Measurements from ENCODE around the gene ZSWIM6. TPM values are rescaled to one million over a fixed set of nuclear protein-coding genes. Genes with fewer than 3 reads are reported as not detected.

The ZSWIM6 gene
- polyA plus RNA-seq, 3 donors: 1.7 to 33.5 (median 2.7) TPM

DNA sequence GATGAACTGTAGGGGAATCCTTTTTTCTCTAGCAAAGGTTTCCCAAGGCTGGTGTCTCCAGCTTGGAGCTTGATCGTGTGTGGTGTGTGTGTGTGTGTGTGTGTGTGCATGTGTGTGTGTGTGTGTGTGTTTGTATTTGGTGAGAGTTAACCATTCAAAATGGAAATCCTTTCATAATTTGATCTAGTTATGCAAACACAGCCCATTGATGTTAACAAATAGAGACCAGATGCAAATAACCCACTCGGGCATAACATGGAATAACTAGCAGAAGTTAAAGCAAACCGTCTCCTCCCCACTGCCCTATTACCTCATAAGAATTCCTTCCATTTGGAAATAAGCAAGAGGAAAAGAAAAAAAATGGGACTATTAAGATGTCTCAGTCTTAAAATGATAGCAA lies 24.9 kb upstream of the ZSWIM6 start:
- H3K9ac ChIP-seq (ENCODE audit: insufficient read depth, low read length, poor library complexity, severe bottlenecking): no peak overlapping the region
- H3K4me2 ChIP-seq (replicated peaks; ENCODE audit: extremely low read depth, low read length, poor library complexity, severe bottlenecking): peak overlapping the region; percentile 16
- intact Hi-C loops (cut with micrococcal nuclease): loop anchor here in 1 of 2 donors (10.0 kb wide), 1 partner anchor 132 kb away; no protein-coding TSS in a partner anchor
- H3K27me3 Mint-ChIP-seq (ENCODE audit: low read depth in 3 of 3): peaks cover 0 to 4% (median 3%) of the 10 kb centered on the region in 3 donors
- H3K9me3 ChIP-seq (replicated peaks in 1 of 2; ENCODE audit: control insufficient read depth in 1 of 2, insufficient read depth in 1 of 2, low read length in 2 of 2): no peaks in the 10 kb centered on the region
- no CpG with 5 or more reads among the region's 3 CpGs for WGBS (ENCODE audit: insufficient coverage)
- peak overlapping the region in 1 of 2 donors; percentile 47 for H3K27ac ChIP-seq (ENCODE audit: low read depth in 1 of 2, low read length in 2 of 2)
- H3K9me3 Mint-ChIP-seq: no peaks in the 10 kb centered on the region
- H4K20me1 ChIP-seq (ENCODE audit: insufficient read depth, low read length): no peaks in the 10 kb centered on the region
- no peaks in the 10 kb centered on the region for H3K36me3 Mint-ChIP-seq
- no peaks in the 10 kb centered on the region for H3K79me2 ChIP-seq (ENCODE audit: insufficient read depth, low read length)
- TF ChIP-seq, protein P1, sequence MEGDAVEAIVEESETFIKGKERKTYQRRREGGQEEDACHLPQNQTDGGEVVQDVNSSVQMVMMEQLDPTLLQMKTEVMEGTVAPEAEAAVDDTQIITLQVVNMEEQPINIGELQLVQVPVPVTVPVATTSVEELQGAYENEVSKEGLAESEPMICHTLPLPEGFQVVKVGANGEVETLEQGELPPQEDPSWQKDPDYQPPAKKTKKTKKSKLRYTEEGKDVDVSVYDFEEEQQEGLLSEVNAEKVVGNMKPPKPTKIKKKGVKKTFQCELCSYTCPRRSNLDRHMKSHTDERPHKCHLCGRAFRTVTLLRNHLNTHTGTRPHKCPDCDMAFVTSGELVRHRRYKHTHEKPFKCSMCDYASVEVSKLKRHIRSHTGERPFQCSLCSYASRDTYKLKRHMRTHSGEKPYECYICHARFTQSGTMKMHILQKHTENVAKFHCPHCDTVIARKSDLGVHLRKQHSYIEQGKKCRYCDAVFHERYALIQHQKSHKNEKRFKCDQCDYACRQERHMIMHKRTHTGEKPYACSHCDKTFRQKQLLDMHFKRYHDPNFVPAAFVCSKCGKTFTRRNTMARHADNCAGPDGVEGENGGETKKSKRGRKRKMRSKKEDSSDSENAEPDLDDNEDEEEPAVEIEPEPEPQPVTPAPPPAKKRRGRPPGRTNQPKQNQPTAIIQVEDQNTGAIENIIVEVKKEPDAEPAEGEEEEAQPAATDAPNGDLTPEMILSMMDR (IDR thresholded peaks at IDR 0.05): no peak
- peaks cover 48% of the 10 kb centered on the region for H3K4me1 Mint-ChIP-seq
- H3K4me3 ChIP-seq (replicated peaks in 1 of 3; ENCODE audit: low read depth in 2 of 3, low read length in 3 of 3): no peak overlapping the region
- peak overlapping the region in 3 of 7 donors; percentile 72 to 73 (median 72) for H3K27ac Mint-ChIP-seq
- DNase-seq: no peak
- H3K4me1 ChIP-seq (ENCODE audit: control insufficient read depth in 1 of 2, insufficient read depth in 2 of 2, low read length in 2 of 2): peaks cover 17 to 39% of the 10 kb centered on the region in 2 donors
- H3K27me3 ChIP-seq (ENCODE audit: control insufficient read depth in 2 of 2, insufficient read depth in 2 of 2, low read length in 2 of 2): no peaks in the 10 kb centered on the region
- H3K4me3 Mint-ChIP-seq: peak overlapping the region; percentile 7 to 24
- H2AFZ ChIP-seq (ENCODE audit: insufficient read depth, low read depth, low read length, poor library complexity, severe bottlenecking): peak overlapping the region; percentile 41
- no peaks in the 10 kb centered on the region for H3K36me3 ChIP-seq (replicated peaks in 1 of 2; ENCODE audit: control insufficient read depth in 1 of 2, insufficient read depth in 2 of 2, low read length in 2 of 2)

DNA sequence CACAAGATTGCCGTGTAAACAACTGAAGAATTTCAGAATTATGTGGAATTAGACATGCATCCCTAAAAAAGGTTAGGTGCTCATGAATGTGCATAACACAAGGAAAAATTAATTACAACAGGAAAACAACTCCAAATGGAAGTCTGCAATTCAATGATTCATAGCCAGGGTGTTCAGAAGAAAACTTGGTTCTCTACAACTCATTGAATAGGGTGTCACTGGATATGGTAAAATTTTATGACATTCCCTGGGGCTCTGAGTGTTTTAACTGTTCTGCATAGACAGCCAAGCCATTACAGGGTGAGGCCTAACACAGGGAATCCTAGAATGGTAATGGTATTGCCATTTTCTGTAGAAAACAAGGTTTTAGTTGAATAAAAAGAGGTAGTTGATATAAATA lies 24.4 kb upstream of the ZSWIM6 start:
- Histone ChIP-seq H3K4me2 (replicated peaks; ENCODE audit: extremely low read depth, low read length, poor library complexity, severe bottlenecking) (no peak overlapping the region), H3K27ac (ENCODE audit: low read depth in 1 of 2, low read length in 2 of 2) (no peak overlapping the region), H3K79me2 (ENCODE audit: insufficient read depth, low read length) (no peaks in the 10 kb centered on the region), H3K36me3 (replicated peaks in 1 of 2; ENCODE audit: control insufficient read depth in 1 of 2, insufficient read depth in 2 of 2, low read length in 2 of 2) (no peaks in the 10 kb centered on the region), H2AFZ (ENCODE audit: insufficient read depth, low read depth, low read length, poor library complexity, severe bottlenecking) (no peak overlapping the region), H3K4me1 (ENCODE audit: control insufficient read depth in 1 of 2, insufficient read depth in 2 of 2, low read length in 2 of 2) (peaks cover 17 to 39% of the 10 kb centered on the region in 2 donors), H4K20me1 (ENCODE audit: insufficient read depth, low read length) (no peaks in the 10 kb centered on the region), H3K9ac (ENCODE audit: insufficient read depth, low read length, poor library complexity, severe bottlenecking) (no peak overlapping the region), H3K9me3 (replicated peaks in 1 of 2; ENCODE audit: control insufficient read depth in 1 of 2, insufficient read depth in 1 of 2, low read length in 2 of 2) (no peaks in the 10 kb centered on the region), H3K27me3 (ENCODE audit: control insufficient read depth in 2 of 2, insufficient read depth in 2 of 2, low read length in 2 of 2) (no peaks in the 10 kb centered on the region), H3K4me3 (replicated peaks in 1 of 3; ENCODE audit: low read depth in 2 of 3, low read length in 3 of 3) (no peak overlapping the region)
- no peaks in the 10 kb centered on the region for H3K9me3 Mint-ChIP-seq
- H3K4me1 Mint-ChIP-seq: peaks cover 46% of the 10 kb centered on the region
- no peak overlapping the region for H3K27ac Mint-ChIP-seq
- H3K4me3 Mint-ChIP-seq: no peak overlapping the region
- H3K36me3 Mint-ChIP-seq: no peaks in the 10 kb centered on the region
- TF ChIP-seq, protein P1 (IDR thresholded peaks at IDR 0.05): no peak
- peaks cover 0 to 4% (median 3%) of the 10 kb centered on the region in 3 donors for H3K27me3 Mint-ChIP-seq (ENCODE audit: low read depth in 3 of 3)
- intact Hi-C loops (cut with micrococcal nuclease): loop anchor here in 1 of 2 donors (10.0 kb wide), 1 partner anchor 133 kb away; no protein-coding TSS in a partner anchor
- no peak for DNase-seq
- WGBS (ENCODE audit: insufficient coverage): no CpG with 5 or more reads among the region's 1 CpG
